A549 treated with Hydrocortisone at 1 μM for 4 hours (cell line): Measurements from ENCODE around the gene QSOX1. TPM values are rescaled to one million over a fixed set of nuclear protein-coding genes. Genes with fewer than 3 reads are reported as not detected.

Experiments used
- total RNA-seq: library from RNA; stranded (reverse); fragments of 200-300 nt; extraction: Qiagen RNA extraction; gene quantifications from 5 replicates; pipeline ENCODE4 v1.2.3, GENCODE V29; 2022

Gene QSOX1
- total RNA-seq = 66.9 to 78.2 TPM (median 74.5 TPM) in 5 replicates

GRCh38 chr1:180154325-180155181 lies at the start of gene QSOX1:
TSS of gene QSOX1 (plus strand) at chr1:180154869. CDS start at chr1:180154908, 39 bp downstream.

GRCh38 chr1:180229483-180230415 lies 75.1 kb downstream of the QSOX1 start, which contains the start of gene LHX4:
TSS of gene LHX4 (plus strand) at chr1:180230264. CDS start at chr1:180230530, 266 bp downstream.

Other genes starting within 250 kb of the QSOX1 start
- 8.7 to 17.0 TPM (median 10.9 TPM) in 5 replicates for gene CEP350, start 200.1 kb upstream of the QSOX1 start, total RNA-seq
- 0.28 to 0.45 TPM (median 0.41 TPM) in 5 replicates for gene LHX4, start 75.4 kb downstream of the QSOX1 start, total RNA-seq